ENCODE results near the gene PDE9A. TPM values are rescaled to one million over a fixed set of nuclear protein-coding genes. Genes with fewer than 3 reads are reported as not detected.

PDE9A gene
- total RNA-seq, 1 experiment from 2014 or later = not detected

Other genes starting within 250 kb of the PDE9A start
- gene UBASH3A, start 249.7 kb upstream of the PDE9A start, total RNA-seq (2014; rRNA removed; shearing (Covaris generic)) = not detected in 2 replicates
- gene RSPH1, start 157.4 kb upstream of the PDE9A start, total RNA-seq (2014; rRNA removed; shearing (Covaris generic)) = not detected in 2 replicates
- gene SLC37A1, start 139.8 kb upstream of the PDE9A start, total RNA-seq (2014; rRNA removed; shearing (Covaris generic)) = 1.1 and 1.6 TPM in 2 replicates
- gene WDR4, start 225.9 kb downstream of the PDE9A start, total RNA-seq (2014; rRNA removed; shearing (Covaris generic)) = 18.5 and 22.4 TPM in 2 replicates
- 68.7 and 85.1 TPM in 2 replicates for gene NDUFV3, start 239.7 kb downstream of the PDE9A start, total RNA-seq (2014; rRNA removed; shearing (Covaris generic))